ENCODE data around the gene ADAMTS15. TPM values are rescaled to one million over a fixed set of nuclear protein-coding genes. Genes with fewer than 3 reads are reported as not detected.

Gene ADAMTS15
- total RNA-seq, 1 donor from 2014 or later, result 13.8 TPM

DNA sequence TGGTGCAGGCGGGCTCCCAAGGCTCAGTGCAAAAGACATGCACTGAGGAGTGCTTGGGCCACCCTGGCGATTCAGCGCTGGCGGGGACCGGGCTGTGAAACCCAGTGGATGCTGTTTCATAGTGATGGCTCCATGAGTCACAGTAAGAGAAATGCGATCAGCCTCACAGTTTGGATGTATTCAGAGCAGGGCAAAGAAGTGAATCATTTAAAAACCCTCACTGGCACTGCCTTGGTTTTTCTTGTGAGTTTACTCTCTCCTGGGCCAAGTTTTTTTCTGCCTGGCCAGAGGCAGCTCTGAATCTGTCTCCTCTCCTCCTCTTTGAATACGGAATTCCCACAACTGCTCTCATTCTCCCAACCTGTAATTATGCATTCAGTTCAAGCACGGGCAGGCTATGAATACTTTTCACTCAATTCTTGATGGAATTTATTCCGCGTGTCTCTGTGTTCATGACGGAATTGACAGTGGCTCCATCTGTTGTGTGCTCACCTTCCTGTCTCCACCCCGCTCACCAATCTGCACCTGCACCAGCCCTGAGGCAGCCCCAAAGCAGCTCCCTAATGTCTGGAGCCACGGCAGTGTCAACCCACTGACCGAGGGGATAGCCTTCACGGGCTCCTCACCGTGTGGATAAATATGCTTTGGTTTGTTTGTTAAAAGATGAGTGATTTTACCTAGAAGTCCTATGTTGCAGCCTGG is 34.9 kb upstream of the ADAMTS15 start:
- Mint-ChIP-seq H3K4me3 (ENCODE audit: unreplicated experiment) (no peak overlapping the region), H3K4me1 (ENCODE audit: low read depth, unreplicated experiment) (peaks cover 9% of the 10 kb centered on the region), H3K27ac (ENCODE audit: unreplicated experiment) (peak overlapping the region; percentile 8), H3K27me3 (ENCODE audit: low read depth, unreplicated experiment) (peaks cover 39% of the 10 kb centered on the region), H3K36me3 (ENCODE audit: low read depth, unreplicated experiment) (no peaks in the 10 kb centered on the region), H3K9me3 (ENCODE audit: unreplicated experiment) (peaks cover 7% of the 10 kb centered on the region)
- peaks cover 12% of the 10 kb centered on the region for H3K4me1 ChIP-seq (ENCODE audit: insufficient read depth, low read length)
- no peaks in the 10 kb centered on the region for H3K9me3 ChIP-seq (ENCODE audit: insufficient read depth, low read depth, low read length)
- H4K20me1 ChIP-seq (ENCODE audit: insufficient read depth, low read length), result no peaks in the 10 kb centered on the region
- no peaks in the 10 kb centered on the region for H3K36me3 ChIP-seq (ENCODE audit: insufficient read depth, low read length)
- H3K79me2 ChIP-seq (ENCODE audit: insufficient read depth, low read length), result no peaks in the 10 kb centered on the region
- no peak overlapping the region for H3K27ac ChIP-seq (ENCODE audit: low read depth, low read length)
- DNase-seq (ENCODE audit: low read depth) (peak; percentile 90), FAIRE-seq (peak; percentile 98)
- H3K9ac ChIP-seq (ENCODE audit: low read length), result no peak overlapping the region
- H3K27me3 ChIP-seq (ENCODE audit: insufficient read depth, low read length), result peaks cover 11% of the 10 kb centered on the region
- H3K4me2 ChIP-seq (ENCODE audit: low read length), result peak overlapping the region; percentile 57
- TF ChIP-seq, protein P1, sequence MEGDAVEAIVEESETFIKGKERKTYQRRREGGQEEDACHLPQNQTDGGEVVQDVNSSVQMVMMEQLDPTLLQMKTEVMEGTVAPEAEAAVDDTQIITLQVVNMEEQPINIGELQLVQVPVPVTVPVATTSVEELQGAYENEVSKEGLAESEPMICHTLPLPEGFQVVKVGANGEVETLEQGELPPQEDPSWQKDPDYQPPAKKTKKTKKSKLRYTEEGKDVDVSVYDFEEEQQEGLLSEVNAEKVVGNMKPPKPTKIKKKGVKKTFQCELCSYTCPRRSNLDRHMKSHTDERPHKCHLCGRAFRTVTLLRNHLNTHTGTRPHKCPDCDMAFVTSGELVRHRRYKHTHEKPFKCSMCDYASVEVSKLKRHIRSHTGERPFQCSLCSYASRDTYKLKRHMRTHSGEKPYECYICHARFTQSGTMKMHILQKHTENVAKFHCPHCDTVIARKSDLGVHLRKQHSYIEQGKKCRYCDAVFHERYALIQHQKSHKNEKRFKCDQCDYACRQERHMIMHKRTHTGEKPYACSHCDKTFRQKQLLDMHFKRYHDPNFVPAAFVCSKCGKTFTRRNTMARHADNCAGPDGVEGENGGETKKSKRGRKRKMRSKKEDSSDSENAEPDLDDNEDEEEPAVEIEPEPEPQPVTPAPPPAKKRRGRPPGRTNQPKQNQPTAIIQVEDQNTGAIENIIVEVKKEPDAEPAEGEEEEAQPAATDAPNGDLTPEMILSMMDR (IDR thresholded peaks at IDR 0.05; ENCODE audit: insufficient read depth, low read depth, low read length), result no peak
- no peak for TF ChIP-seq EZH2 (IDR thresholded peaks at IDR 0.05; ENCODE audit: insufficient read depth, low read length)
- no peak overlapping the region for H2AFZ ChIP-seq (ENCODE audit: low read depth, low read length)
- H3K4me3 ChIP-seq (ENCODE audit: insufficient read depth, low read depth, low read length), result no peak overlapping the region

DNA sequence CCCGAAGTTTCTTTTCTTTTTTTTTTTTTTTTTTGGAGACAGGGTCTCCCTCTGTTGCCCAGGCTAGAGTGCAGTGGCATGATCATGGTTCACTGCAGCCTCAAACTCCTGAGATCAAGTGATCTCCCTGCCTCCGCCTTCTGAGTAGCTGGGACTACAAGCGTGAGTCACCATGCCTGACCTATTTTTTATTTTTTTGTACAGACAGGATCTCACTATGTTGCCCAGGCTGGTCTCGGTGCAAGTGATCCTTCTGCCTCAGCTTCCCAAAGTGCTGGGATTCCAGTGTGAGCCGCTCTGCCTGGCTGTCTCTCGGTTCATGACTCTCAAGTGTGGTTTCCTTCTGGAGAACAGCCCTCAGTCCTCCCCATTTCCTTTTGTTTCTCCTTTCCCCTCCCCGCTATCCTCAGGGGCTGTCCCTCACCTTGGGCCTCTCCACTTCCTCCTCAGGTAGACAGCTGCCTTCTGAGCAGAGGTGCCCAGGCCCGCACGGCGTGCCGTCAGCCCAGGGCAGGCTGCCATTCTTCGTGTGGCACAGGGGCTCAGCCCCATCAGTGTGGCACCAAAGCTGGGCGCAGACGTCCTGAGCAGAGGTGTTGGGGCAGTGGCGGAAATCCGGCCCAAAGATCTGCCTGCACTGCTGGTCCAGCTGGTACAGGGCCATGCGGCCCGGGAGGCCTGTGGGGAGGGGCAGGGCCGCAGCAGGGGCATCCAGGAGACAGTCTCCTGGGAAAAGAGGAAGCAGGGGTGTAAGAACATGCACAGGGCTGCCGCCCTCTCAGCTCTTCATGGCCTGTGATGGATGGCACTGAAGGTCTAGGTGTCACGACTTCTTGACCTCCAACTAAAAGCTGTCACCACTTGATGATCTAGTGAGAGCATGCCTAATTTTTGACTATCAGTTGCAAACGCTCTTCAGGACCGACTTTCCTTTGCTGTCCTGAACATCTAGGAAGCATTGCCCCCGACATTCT is 34.1 kb upstream of the ADAMTS15 start:
- Histone ChIP-seq H3K4me2 (ENCODE audit: low read length) (no peak overlapping the region), H3K27ac (ENCODE audit: low read depth, low read length) (no peak overlapping the region), H4K20me1 (ENCODE audit: insufficient read depth, low read length) (no peaks in the 10 kb centered on the region), H3K4me3 (ENCODE audit: insufficient read depth, low read depth, low read length) (no peak overlapping the region), H3K9ac (ENCODE audit: low read length) (no peak overlapping the region), H3K36me3 (ENCODE audit: insufficient read depth, low read length) (no peaks in the 10 kb centered on the region), H3K4me1 (ENCODE audit: insufficient read depth, low read length) (peaks cover 12% of the 10 kb centered on the region), H3K9me3 (ENCODE audit: insufficient read depth, low read depth, low read length) (no peaks in the 10 kb centered on the region), H3K79me2 (ENCODE audit: insufficient read depth, low read length) (no peaks in the 10 kb centered on the region), H2AFZ (ENCODE audit: low read depth, low read length) (no peak overlapping the region), H3K27me3 (ENCODE audit: insufficient read depth, low read length) (peaks cover 11% of the 10 kb centered on the region)
- Mint-ChIP-seq H3K9me3 (ENCODE audit: unreplicated experiment) (peaks cover 4% of the 10 kb centered on the region), H3K4me3 (ENCODE audit: unreplicated experiment) (no peak overlapping the region), H3K27me3 (ENCODE audit: low read depth, unreplicated experiment) (peaks cover 41% of the 10 kb centered on the region), H3K27ac (ENCODE audit: unreplicated experiment) (no peak overlapping the region), H3K36me3 (ENCODE audit: low read depth, unreplicated experiment) (no peaks in the 10 kb centered on the region), H3K4me1 (ENCODE audit: low read depth, unreplicated experiment) (peaks cover 9% of the 10 kb centered on the region)
- DNase-seq (ENCODE audit: low read depth) (no peak), FAIRE-seq (no peak)
- TF ChIP-seq, protein P1 (IDR thresholded peaks at IDR 0.05; ENCODE audit: insufficient read depth, low read depth, low read length), result no peak
- TF ChIP-seq EZH2 (IDR thresholded peaks at IDR 0.05; ENCODE audit: insufficient read depth, low read length), result no peak
